GM20431 (cell line): ENCODE measurements around the gene VOPP1.

Source experiments
- in situ Hi-C: fragments of 300-500 bp; cut with MseI, MboI; formaldehyde crosslinking; loops from one replicate; pipeline ENCODE4 v1.15.0; 2020; ENCODE audit warnings: low sequenced_read_pairs; ENCODE audit not compliant: unreplicated experiment

Gene VOPP1

GRCh38 chr7:55423277-55423711, 149.0 kb downstream of the VOPP1 start:
- in situ Hi-C loops = loop anchor here (25.0 kb wide), 1 partner anchor 661 kb away; the partner anchor contains the start of gene SEC61G
